Loucy (cell line): Measurements from ENCODE around the gene VASN.

Experiments used
- H2AFZ ChIP-seq: fragments of 200-600 bp; sonication (generic); 2 replicates; pipeline ENCODE4 v1.6.0; 2016; ENCODE audit warnings: antibody characterized with exemption, mild to moderate bottlenecking, low read length, moderate library complexity
- H3F3A ChIP-seq: fragments of 200-600 bp; 2 replicates; pipeline ENCODE4 v1.6.0; 2016; ENCODE audit warnings: antibody characterized with exemption, low read depth, mild to moderate bottlenecking
- H3K27me3 ChIP-seq: fragments of 200-600 bp; sonication (generic); 2 replicates; pipeline ENCODE4 v1.6.1; 2014; ENCODE audit warnings: low read length, mild to moderate bottlenecking; ENCODE audit not compliant: insufficient read depth, poor library complexity, severe bottlenecking
- H3K36me3 ChIP-seq: fragments of 200-600 bp; sonication (generic); 2 replicates; pipeline ENCODE4 v1.6.1; 2016; ENCODE audit warnings: low read length; ENCODE audit not compliant: insufficient read depth
- H3K4me1 ChIP-seq: fragments of 200-600 bp; sonication (generic); 2 replicates; pipeline ENCODE4 v1.5.1; 2014; ENCODE audit warnings: low read length, mild to moderate bottlenecking; ENCODE audit not compliant: insufficient read depth, poor library complexity, severe bottlenecking
- H3K4me2 ChIP-seq: fragments of 200-600 bp; sonication (generic); 2 replicates; pipeline ENCODE4 v1.6.0; 2014; ENCODE audit warnings: antibody characterized with exemption, low read length, low read depth, mild to moderate bottlenecking; ENCODE audit not compliant: poor library complexity, severe bottlenecking
- H3K4me3 ChIP-seq: fragments of 200-600 bp; sonication (generic); 2 replicates; pipeline ENCODE4 v1.5.1; 2014; ENCODE audit warnings: low read length, mild to moderate bottlenecking, mixed read lengths; ENCODE audit not compliant: poor library complexity, severe bottlenecking
- H3K79me2 ChIP-seq: fragments of 200-600 bp; sonication (generic); 2 replicates; pipeline ENCODE4 v1.6.1; 2014; ENCODE audit warnings: low read length; ENCODE audit not compliant: insufficient read depth
- H3K9ac ChIP-seq: fragments of 200-600 bp; sonication (generic); 2 replicates; pipeline ENCODE4 v1.6.0; 2014; ENCODE audit warnings: mild to moderate bottlenecking, low read depth, low read length, moderate library complexity; ENCODE audit not compliant: poor library complexity, severe bottlenecking
- H3K9me2 ChIP-seq: fragments of 200-600 bp; sonication (generic); replicated peaks from 2 replicates; pipeline ENCODE4 v1.6.1; 2016; ENCODE audit warnings: low read depth, low read length, mixed read lengths
- H3K9me3 ChIP-seq: fragments of 200-600 bp; sonication (generic); 2 replicates; pipeline ENCODE4 v1.6.1; 2014; ENCODE audit warnings: mild to moderate bottlenecking, antibody characterized with exemption, low read length, low read depth; ENCODE audit not compliant: insufficient read depth
- H4K20me1 ChIP-seq: fragments of 200-600 bp; sonication (generic); 2 replicates; pipeline ENCODE4 v1.6.0; 2014; ENCODE audit warnings: antibody characterized with exemption, low read length, mild to moderate bottlenecking; ENCODE audit not compliant: insufficient read depth, poor library complexity, severe bottlenecking
- EZH2phosphoT487 ChIP-seq: fragments of 200-600 bp; IDR thresholded peaks from 2 replicates; pipeline ENCODE4 v1.6.1; 2018; ENCODE audit warnings: antibody characterized with exemption, mild to moderate bottlenecking, moderate library complexity, borderline replicate concordance
- TF ChIP-seq, protein P1 (sequence below): fragments of 200-600 bp; sonication (generic); conservative IDR thresholded peaks from 2 replicates; pipeline ENCODE4 v1.5.1; 2014; ENCODE audit warnings: mild to moderate bottlenecking, antibody characterized with exemption, low read length

VASN gene

DNA sequence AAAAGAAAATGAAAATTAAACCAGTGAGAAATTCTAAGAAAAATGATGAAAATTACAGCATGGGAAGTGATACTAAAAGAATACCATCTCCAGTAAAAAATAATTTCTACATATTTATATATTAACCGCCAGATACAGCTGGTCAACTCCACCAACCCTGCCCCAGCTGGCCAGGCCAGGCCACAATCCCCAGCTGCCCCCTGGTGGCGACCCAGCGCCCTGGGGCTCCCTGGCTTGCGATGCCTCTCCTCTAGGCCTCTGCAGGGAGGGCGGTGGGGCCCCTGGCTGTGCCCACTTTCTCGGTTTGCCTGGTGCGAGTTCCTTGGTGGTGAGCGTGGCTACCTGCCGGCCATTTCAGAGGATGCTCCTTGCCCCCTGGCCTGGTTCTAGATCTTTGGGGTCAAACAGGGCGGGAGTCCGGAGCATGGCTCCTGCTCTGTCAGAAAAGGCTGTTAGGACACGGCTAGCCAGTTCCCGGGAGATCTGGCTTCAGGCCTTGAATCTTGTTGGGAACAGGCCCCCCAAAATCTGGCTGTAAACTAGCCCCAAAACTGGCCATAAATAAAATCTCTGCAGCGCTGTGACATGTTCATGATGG is 41.3 kb upstream of the VASN start:
- TF ChIP-seq EZH2phosphoT487, result no peak
- TF ChIP-seq, protein P1, sequence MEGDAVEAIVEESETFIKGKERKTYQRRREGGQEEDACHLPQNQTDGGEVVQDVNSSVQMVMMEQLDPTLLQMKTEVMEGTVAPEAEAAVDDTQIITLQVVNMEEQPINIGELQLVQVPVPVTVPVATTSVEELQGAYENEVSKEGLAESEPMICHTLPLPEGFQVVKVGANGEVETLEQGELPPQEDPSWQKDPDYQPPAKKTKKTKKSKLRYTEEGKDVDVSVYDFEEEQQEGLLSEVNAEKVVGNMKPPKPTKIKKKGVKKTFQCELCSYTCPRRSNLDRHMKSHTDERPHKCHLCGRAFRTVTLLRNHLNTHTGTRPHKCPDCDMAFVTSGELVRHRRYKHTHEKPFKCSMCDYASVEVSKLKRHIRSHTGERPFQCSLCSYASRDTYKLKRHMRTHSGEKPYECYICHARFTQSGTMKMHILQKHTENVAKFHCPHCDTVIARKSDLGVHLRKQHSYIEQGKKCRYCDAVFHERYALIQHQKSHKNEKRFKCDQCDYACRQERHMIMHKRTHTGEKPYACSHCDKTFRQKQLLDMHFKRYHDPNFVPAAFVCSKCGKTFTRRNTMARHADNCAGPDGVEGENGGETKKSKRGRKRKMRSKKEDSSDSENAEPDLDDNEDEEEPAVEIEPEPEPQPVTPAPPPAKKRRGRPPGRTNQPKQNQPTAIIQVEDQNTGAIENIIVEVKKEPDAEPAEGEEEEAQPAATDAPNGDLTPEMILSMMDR, result peak; percentile 64
- Histone ChIP-seq H2AFZ (no peak overlapping the region), H3K4me3 (no peak overlapping the region), H3K9me3 (no peaks in the 10 kb centered on the region), H3K79me2 (no peaks in the 10 kb centered on the region), H3F3A (no peaks in the 10 kb centered on the region), H3K9me2 (no peaks in the 10 kb centered on the region), H3K36me3 (no peaks in the 10 kb centered on the region), H3K9ac (no peak overlapping the region), H3K27me3 (no peaks in the 10 kb centered on the region), H4K20me1 (no peaks in the 10 kb centered on the region), H3K4me2 (no peak overlapping the region), H3K4me1 (no peaks in the 10 kb centered on the region)

DNA sequence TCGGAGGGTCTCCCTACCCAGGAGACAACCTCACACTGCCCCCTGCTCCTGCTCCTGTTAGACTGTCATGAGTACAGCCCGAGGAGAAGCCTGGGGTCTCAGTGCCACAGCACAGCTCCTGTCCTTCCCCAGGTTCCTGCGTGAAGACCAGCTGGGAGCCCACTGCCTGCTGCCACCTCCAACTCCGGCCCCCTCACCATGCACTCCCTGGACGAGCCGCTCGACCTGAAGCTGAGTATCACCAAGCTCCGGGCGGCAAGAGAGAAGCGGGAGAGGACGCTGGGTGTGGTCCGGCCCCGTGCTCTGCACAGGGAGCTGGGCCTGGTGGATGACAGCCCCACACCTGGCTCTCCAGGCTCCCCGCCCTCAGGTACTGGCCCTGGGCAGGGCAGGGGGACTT is 39.6 kb upstream of the VASN start:
- no peaks in the 10 kb centered on the region for H3F3A ChIP-seq
- H2AFZ ChIP-seq, result no peak overlapping the region
- H3K4me3 ChIP-seq, result no peak overlapping the region
- no peak for TF ChIP-seq EZH2phosphoT487
- TF ChIP-seq, protein P1, result no peak
- no peak overlapping the region for H3K4me2 ChIP-seq
- no peaks in the 10 kb centered on the region for H4K20me1 ChIP-seq
- no peak overlapping the region for H3K9ac ChIP-seq
- H3K4me1 ChIP-seq, result no peaks in the 10 kb centered on the region
- H3K27me3 ChIP-seq, result no peaks in the 10 kb centered on the region
- H3K79me2 ChIP-seq, result no peaks in the 10 kb centered on the region
- H3K36me3 ChIP-seq, result no peaks in the 10 kb centered on the region
- no peaks in the 10 kb centered on the region for H3K9me2 ChIP-seq
- H3K9me3 ChIP-seq, result no peaks in the 10 kb centered on the region

DNA sequence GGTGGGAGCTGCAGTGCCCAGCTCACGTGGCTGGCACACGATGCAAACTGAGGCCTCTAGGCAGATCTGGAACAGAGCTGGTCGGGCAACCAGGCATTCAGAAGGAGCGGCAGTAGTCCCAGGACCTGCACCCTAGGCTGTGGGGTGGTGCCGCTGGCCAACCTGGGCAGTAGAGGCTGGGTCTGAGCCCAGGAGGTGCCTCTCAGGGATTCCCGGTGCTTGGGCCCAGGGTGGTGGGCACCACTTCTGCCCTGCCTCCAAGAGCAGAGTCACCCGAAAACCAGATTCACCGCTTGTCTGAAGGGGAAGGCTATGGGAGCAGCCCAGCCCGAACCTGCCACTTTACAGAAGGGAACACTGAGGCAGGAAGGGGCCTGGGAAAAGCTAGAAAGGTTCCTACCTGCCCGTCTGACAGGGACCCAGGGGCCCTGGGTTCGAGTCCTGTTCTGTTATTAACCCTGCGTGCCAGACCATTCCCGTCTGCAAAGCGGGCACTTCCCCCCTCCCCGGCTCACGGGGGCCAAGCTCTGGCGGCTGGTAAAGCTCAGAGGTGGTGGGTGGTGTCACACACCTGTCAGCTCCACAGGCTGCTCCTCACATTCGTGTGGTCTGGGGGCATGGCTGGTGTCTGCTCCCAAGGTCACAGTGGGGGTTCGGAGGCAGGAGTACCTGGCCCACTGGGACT is 38.9 kb upstream of the VASN start:
- no peak for TF ChIP-seq EZH2phosphoT487
- TF ChIP-seq, protein P1, result no peak
- no peaks in the 10 kb centered on the region for H3K4me1 ChIP-seq
- H3K27me3 ChIP-seq, result no peaks in the 10 kb centered on the region
- H3K79me2 ChIP-seq, result no peaks in the 10 kb centered on the region
- no peak overlapping the region for H3K4me3 ChIP-seq
- no peaks in the 10 kb centered on the region for H4K20me1 ChIP-seq
- H3K9ac ChIP-seq, result no peak overlapping the region
- no peak overlapping the region for H3K4me2 ChIP-seq
- no peaks in the 10 kb centered on the region for H3K9me3 ChIP-seq
- no peaks in the 10 kb centered on the region for H3F3A ChIP-seq
- no peaks in the 10 kb centered on the region for H3K9me2 ChIP-seq
- H2AFZ ChIP-seq, result no peak overlapping the region
- no peaks in the 10 kb centered on the region for H3K36me3 ChIP-seq
